Measurements from ENCODE around the gene CHPT1. TPM values are rescaled to one million over a fixed set of nuclear protein-coding genes. Genes with fewer than 3 reads are reported as not detected.

The CHPT1 gene
- total and polyA plus RNA-seq, 2 donors (not counting 1 experiment from before 2014, with no cell fraction given), result 34.8 to 62.9 TPM

GRCh38 chr12:101706403-101706802, 9.0 kb downstream of the CHPT1 start:
- Histone ChIP-seq H3K9ac (ENCODE audit: insufficient read depth, low read length) (no peak overlapping the region), H3K79me2 (ENCODE audit: control insufficient read depth, insufficient read depth, low read length) (peaks cover 4% of the 10 kb centered on the region), H3K27ac (ENCODE audit: insufficient read depth, low read length) (no peak overlapping the region), H3K4me1 (ENCODE audit: control insufficient read depth, extremely low read depth, insufficient read depth, low read length) (no peaks in the 10 kb centered on the region), H3K36me3 (ENCODE audit: control insufficient read depth, insufficient read depth, low read length) (no peaks in the 10 kb centered on the region), H3K4me2 (ENCODE audit: extremely low read depth, insufficient read depth, low read length) (no peak overlapping the region), H4K20me1 (ENCODE audit: control insufficient read depth, extremely low read depth, insufficient read depth, low read length) (no peaks in the 10 kb centered on the region), H3K9me3 (ENCODE audit: control insufficient read depth, insufficient read depth, low read depth, low read length) (no peaks in the 10 kb centered on the region), H3K27me3 (ENCODE audit: control insufficient read depth, insufficient read depth, low read length) (no peaks in the 10 kb centered on the region), H3K4me3 (replicated peaks in 1 of 4; ENCODE audit: control extremely low read depth in 1 of 4, insufficient read depth in 1 of 4, low read depth in 3 of 4, low read length in 4 of 4) (no peak overlapping the region), H2AFZ (ENCODE audit: low read length) (no peak overlapping the region)
- DNase-seq (ENCODE audit: low read depth in 2 of 2), result no peak
- TF ChIP-seq, protein P1, sequence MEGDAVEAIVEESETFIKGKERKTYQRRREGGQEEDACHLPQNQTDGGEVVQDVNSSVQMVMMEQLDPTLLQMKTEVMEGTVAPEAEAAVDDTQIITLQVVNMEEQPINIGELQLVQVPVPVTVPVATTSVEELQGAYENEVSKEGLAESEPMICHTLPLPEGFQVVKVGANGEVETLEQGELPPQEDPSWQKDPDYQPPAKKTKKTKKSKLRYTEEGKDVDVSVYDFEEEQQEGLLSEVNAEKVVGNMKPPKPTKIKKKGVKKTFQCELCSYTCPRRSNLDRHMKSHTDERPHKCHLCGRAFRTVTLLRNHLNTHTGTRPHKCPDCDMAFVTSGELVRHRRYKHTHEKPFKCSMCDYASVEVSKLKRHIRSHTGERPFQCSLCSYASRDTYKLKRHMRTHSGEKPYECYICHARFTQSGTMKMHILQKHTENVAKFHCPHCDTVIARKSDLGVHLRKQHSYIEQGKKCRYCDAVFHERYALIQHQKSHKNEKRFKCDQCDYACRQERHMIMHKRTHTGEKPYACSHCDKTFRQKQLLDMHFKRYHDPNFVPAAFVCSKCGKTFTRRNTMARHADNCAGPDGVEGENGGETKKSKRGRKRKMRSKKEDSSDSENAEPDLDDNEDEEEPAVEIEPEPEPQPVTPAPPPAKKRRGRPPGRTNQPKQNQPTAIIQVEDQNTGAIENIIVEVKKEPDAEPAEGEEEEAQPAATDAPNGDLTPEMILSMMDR (conservative IDR thresholded peaks at IDR 0.05 in 1 of 2, IDR thresholded peaks at IDR 0.05 in 1 of 2; ENCODE audit: low read depth in 1 of 2, low read length in 2 of 2), result no peak
- no peak for TF ChIP-seq EZH2 (IDR thresholded peaks at IDR 0.05; ENCODE audit: low read length, missing control alignments)

DNA sequence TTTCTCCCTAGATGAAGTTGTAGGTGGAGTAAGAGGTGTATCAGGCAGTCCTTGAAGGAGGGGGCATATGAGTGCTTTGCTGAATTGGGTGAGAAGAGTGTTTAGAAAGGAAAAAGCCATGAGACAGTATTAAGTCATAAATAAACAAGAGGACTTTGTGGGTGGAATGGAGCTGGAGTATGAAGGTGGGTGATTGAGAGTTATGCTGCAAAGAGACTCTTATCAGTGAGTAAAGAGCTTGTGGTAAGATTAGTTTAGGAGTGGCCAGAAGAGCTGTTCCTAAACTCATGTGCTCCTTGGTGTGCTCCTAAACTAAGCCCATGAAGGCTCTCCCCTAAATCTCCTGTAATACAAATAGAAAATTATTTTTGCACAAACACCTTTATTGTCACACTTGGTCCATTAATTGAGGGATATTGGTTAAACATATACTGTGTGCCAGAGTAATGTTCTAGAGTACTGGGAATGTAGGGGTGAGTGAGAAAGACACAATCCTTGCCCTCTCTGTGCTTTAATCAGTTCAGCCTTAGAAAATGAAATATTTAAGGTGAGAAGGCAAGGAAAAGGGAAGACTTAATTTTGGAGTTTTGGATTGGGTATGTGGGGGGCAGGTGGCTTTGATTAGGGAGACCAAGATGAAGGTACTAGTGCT, 9.8 kb downstream of the CHPT1 start:
- Histone ChIP-seq H2AFZ (ENCODE audit: low read length) (no peak overlapping the region), H3K4me1 (ENCODE audit: control insufficient read depth, extremely low read depth, insufficient read depth, low read length) (no peaks in the 10 kb centered on the region), H3K79me2 (ENCODE audit: control insufficient read depth, insufficient read depth, low read length) (peaks cover 2% of the 10 kb centered on the region), H3K9ac (ENCODE audit: insufficient read depth, low read length) (no peak overlapping the region), H4K20me1 (ENCODE audit: control insufficient read depth, extremely low read depth, insufficient read depth, low read length) (no peaks in the 10 kb centered on the region), H3K4me3 (replicated peaks in 1 of 4; ENCODE audit: control extremely low read depth in 1 of 4, insufficient read depth in 1 of 4, low read depth in 3 of 4, low read length in 4 of 4) (no peak overlapping the region), H3K27ac (ENCODE audit: insufficient read depth, low read length) (no peak overlapping the region), H3K4me2 (ENCODE audit: extremely low read depth, insufficient read depth, low read length) (no peak overlapping the region), H3K27me3 (ENCODE audit: control insufficient read depth, insufficient read depth, low read length) (no peaks in the 10 kb centered on the region), H3K36me3 (ENCODE audit: control insufficient read depth, insufficient read depth, low read length) (no peaks in the 10 kb centered on the region), H3K9me3 (ENCODE audit: control insufficient read depth, insufficient read depth, low read depth, low read length) (no peaks in the 10 kb centered on the region)
- TF ChIP-seq EZH2 (IDR thresholded peaks at IDR 0.05; ENCODE audit: low read length, missing control alignments), result no peak
- TF ChIP-seq, protein P1 (conservative IDR thresholded peaks at IDR 0.05 in 1 of 2, IDR thresholded peaks at IDR 0.05 in 1 of 2; ENCODE audit: low read depth in 1 of 2, low read length in 2 of 2), result no peak
- DNase-seq (ENCODE audit: low read depth in 2 of 2), result peak in 1 of 2 donors; percentile 74

GRCh38 chr12:101710288-101710687, 12.8 kb downstream of the CHPT1 start:
- H3K4me3 ChIP-seq (replicated peaks in 1 of 4; ENCODE audit: control extremely low read depth in 1 of 4, insufficient read depth in 1 of 4, low read depth in 3 of 4, low read length in 4 of 4), result no peak overlapping the region
- no peaks in the 10 kb centered on the region for H3K27me3 ChIP-seq (ENCODE audit: control insufficient read depth, insufficient read depth, low read length)
- H3K9ac ChIP-seq (ENCODE audit: insufficient read depth, low read length), result no peak overlapping the region
- no peaks in the 10 kb centered on the region for H3K9me3 ChIP-seq (ENCODE audit: control insufficient read depth, insufficient read depth, low read depth, low read length)
- H3K4me2 ChIP-seq (ENCODE audit: extremely low read depth, insufficient read depth, low read length), result no peak overlapping the region
- no peak for TF ChIP-seq EZH2 (IDR thresholded peaks at IDR 0.05; ENCODE audit: low read length, missing control alignments)
- TF ChIP-seq, protein P1 (conservative IDR thresholded peaks at IDR 0.05 in 1 of 2, IDR thresholded peaks at IDR 0.05 in 1 of 2; ENCODE audit: low read depth in 1 of 2, low read length in 2 of 2), result no peak
- no peak overlapping the region for H3K27ac ChIP-seq (ENCODE audit: insufficient read depth, low read length)
- H2AFZ ChIP-seq (ENCODE audit: low read length), result no peak overlapping the region
- no peak for DNase-seq (ENCODE audit: low read depth in 2 of 2)
- no peaks in the 10 kb centered on the region for H3K36me3 ChIP-seq (ENCODE audit: control insufficient read depth, insufficient read depth, low read length)
- no peaks in the 10 kb centered on the region for H4K20me1 ChIP-seq (ENCODE audit: control insufficient read depth, extremely low read depth, insufficient read depth, low read length)
- H3K79me2 ChIP-seq (ENCODE audit: control insufficient read depth, insufficient read depth, low read length), result no peaks in the 10 kb centered on the region
- no peaks in the 10 kb centered on the region for H3K4me1 ChIP-seq (ENCODE audit: control insufficient read depth, extremely low read depth, insufficient read depth, low read length)
